Urothelium cell line (cell line): Measurements from ENCODE around the gene KCNK18.
A peak's percentile ranks its signal among the peaks of the same experiment; 100 is the strongest.

Experiments
- DNase-seq: peaks from one replicate; pipeline ENCODE4 v3.0.0; 2011; ENCODE audit warnings: low spot score, mixed read lengths
- FAIRE-seq: peaks from 2 replicates; lab custom pipeline; 2011; peaks lifted over from hg19 to GRCh38; lab: Jason Lieb, UNC

The KCNK18 gene

DNA sequence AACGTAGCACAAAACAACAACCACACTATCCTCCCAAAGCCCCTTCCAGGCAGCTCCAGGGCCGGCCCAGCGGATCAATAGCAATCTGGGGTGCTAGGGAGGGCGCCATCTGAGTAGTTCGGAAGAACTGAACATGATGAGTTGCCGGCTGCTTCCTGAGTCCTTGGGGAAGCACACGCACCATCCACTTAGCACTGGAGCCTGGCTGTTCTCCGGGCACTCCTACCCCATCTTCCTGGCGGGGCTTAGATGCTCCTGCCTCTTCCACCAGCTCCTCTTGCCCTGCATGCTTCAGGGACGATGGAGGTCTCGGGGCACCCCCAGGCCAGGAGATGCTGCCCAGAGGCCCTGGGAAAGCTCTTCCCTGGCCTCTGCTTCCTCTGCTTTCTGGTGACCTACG, at the start of gene KCNK18:
KCNK18 (plus strand) TSS at position 301 of the 400 bp plus-strand sequence; CDS start at position 301, 0 bp downstream.
- no peak for DNase-seq
- no peak for FAIRE-seq

DNA sequence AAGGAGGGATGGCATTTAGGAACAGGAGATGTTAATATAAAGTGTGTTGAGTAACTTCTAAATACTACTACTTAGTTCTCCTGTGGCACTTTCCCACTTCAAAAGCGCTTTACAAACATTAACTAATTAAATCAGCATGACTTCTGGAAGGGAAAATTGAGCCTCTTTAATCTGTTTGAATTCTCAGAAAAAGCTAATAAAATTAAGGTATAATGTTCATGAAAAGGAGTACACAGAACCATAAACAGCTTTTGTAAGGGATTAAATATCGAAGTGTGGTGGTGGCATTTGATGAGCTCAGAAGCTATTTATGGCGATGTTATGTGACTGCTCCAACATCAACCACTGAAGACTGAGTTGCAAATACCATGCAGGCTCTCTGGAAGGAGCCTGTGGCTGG, 49.0 kb upstream of the KCNK18 start:
- FAIRE-seq (no peak), DNase-seq (no peak)

DNA sequence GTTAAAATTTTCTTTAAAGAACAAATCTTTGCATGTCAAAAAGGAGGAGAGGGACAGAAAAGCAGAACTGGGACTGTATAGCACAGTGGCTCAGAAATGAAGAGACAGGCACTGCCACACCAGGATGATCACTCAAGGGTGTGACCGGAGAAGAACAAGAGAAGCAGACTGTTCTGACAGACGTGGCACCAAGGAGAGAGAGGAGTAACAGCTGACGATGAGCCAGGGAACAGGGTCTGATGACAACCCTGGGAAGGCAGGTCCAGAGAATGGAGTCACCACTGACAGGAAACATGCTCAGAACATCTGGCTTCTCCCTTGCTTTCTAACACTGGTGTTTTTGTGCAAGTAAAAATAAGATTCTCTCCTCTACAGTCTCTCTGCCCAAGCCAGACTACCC, 44.6 kb upstream of the KCNK18 start:
- DNase-seq (no peak), FAIRE-seq (no peak)

DNA sequence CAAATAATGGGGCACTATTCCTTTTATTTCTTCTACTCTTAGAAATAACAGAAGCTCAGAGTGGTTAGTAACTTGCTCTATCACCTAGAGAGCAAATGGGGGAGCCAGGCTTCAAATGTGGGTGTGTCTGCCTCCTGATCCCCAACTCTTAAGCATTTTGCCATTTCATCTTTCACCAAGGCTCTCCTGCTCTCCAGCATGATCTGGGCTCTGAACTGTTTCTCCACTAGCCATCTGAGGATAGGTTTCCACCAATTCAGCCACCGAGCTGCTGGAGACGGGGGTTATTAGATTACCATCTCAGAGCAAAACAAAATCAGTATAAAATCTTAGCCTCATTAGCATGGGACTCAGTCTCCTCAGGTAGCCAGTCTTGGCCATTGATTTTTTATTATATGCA, 39.0 kb upstream of the KCNK18 start:
- FAIRE-seq (no peak), DNase-seq (no peak)

DNA sequence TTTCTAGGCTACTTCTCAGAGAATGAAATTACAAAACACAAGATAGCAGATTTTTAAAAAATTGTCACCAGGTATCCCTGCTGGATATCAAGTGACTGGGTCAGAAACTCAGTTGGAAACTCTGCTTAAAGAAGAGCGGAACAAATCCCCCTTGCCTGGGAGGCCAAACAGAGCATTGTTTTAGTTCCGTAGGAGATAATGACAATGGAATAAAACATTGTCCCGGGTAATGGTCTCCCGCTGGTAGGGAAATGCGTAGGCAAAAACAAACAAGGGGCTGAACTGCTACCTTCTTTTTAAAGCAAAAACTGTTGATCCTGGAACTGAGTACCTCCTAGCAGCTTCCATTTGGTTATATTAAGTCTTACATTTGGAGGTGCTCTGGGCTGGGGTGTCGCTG, 37.9 kb upstream of the KCNK18 start:
- FAIRE-seq (no peak), DNase-seq (no peak)

DNA sequence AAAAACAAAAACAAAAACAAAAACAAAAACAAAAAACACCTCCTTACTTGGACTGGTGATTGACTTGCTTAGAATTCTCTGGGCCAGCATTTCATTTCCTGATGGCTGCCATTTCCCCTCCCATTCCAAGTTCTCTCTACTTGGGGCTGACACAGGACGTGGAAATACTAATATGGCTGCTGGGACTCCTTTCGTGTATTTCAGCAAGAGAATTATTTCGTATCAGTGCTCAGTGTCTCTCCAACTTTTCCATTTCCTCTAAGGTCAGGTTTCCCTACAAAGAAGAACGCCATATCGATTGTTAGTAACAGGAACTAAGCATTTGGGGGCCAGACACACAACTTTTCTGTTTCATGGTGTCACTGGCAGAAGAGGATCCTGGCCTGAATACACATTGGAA, 36.7 kb upstream of the KCNK18 start:
- no peak for DNase-seq
- no peak for FAIRE-seq

DNA sequence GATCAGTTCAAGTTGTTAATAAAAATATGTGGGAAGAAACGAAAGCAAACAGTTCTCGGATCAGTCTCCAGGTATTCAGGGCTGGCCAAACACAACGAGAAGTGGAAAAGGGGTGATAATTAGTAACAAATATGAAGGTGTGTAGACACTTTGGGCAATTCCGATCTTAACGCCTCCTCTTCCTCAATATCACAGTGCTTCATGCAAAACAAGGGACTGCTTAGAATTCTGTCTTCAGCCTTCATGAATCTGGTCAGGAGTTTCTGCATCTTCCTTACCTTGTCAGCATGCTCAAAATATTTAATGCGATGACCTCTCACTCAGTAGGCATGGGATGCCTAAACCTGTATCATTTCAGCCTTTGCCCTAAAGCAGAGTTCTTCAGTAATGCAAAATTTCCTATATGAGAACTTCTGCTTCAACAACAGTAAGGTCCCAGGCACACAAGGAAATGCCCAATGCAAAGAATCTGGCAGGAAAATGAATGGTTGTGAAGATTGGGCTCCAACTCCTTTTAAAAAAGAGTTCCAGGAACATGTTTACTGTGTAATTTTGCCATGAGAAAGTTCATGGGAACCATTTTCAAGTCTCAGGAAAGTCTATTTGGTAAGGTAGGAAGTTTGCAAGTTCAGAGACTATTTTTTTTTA, 35.8 kb upstream of the KCNK18 start:
- FAIRE-seq (no peak), DNase-seq (no peak)

DNA sequence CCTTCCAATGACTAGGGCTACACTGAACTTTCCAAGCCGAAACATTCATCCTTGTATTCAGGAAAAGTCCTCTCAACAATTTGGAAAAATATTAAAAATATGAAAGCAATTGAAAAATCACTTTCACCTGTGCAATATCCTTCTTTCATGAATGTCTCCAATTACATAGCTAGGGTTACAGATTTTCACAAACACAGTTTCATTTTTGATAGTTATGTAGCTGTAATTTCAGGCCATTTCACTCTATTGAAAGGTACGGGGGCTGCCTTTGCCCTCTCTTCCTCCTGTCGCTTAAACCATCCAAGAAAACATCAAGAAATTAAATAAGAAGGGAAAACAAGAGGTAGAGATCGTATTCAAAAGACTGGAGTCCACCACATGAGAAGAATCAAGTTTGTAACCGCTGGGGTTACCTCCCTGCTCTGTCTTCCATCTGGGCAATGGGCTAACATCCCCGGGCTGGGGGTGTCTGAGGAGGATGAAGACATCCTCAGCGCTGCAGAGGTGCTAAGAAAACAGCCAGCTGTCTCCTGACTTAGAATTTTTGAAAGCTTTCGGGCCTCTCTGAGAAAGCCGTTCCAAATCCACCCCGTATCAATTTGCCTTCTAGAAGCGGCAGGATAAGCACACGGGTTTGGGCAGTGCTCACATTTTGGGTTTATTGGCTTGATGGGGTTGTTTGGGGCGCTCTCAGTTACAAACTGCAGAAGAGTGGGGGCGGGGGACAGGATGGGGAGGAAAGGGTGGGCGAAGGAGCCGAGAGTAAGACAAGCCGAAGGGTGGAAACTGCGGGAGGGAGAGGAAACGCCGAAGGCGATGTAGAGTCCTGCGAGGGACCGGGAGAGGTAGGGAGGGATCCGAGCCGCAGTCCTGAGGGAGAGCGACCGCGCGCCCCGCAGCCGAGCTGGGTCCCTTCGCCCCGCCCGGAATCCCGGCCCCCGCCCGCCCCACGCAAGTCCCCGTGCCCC, 34.9 kb upstream of the KCNK18 start:
- DNase-seq = no peak
- no peak for FAIRE-seq

DNA sequence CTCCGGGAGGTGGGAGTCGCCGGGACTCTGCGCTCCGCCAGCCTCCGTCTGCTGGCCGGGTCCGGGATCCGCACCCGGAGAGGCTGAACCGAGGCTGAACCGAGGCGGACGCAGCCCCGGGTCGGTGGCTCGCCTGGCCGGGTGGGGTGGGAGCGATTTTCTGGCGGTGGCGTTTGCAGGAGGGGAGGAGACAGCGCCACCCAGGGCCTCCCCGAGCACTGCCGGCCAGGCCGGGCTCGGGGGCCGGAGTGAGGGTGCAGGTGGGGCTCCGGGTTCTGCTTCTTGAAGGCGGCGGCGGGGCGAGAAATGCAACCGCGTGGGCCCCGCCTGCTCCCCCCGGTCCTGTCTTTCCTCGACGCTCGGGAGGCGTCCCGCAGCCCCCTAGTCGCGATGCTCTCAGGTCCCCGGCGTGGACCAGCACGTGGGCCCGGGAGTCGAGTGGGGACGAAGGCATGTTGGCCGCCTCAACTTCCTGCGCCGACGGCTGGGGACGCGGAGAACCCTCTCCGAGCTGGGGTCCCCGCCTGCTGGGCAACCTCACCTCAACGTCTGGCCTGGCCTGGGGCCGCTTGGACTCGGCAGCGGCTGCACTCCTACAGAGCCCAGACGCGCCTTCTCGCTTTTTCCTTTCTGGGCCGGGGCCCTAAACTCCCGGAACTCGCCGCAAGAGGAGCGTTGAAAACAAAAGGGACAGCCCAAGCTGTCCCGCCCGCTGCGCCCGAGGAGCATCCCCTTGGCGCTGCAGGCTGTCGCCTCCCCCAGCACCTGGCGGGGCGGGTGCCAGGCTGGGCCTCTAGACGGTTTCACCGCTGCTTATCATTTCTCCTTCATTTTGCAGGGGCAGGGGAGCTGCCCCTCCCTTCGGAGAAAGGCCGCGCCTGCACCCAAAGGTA, 34.0 kb upstream of the KCNK18 start:
- peak; percentile 64 for DNase-seq
- no peak for FAIRE-seq

DNA sequence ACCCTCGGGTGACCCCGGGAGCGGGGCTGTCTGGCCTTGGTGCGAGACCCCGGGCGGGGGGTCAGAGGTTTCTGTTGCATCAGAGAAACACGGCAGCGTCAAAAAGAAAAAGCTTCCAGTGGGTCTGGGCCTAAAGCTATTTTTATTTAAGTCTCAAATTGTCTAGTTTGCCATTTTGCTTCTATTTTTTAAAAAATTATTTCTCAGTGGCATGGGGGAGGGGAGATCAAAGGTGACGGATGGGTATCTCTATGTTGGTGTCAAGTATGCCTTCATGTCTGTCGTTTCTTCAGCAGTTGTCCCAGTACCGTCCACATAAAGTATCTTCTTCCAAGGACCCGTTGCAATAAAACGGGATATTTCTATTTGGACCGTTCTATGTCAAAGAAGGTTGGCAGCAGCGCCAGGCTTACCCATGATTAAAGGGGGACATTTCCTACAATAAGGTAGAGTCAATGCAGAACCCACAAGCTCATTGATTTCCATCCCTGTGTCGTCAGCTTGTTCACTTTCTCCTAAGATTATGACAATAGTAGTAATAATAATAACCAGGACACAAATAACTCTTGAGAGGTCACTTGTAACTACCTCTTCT, 33.2 kb upstream of the KCNK18 start:
- no peak for FAIRE-seq
- DNase-seq = no peak

DNA sequence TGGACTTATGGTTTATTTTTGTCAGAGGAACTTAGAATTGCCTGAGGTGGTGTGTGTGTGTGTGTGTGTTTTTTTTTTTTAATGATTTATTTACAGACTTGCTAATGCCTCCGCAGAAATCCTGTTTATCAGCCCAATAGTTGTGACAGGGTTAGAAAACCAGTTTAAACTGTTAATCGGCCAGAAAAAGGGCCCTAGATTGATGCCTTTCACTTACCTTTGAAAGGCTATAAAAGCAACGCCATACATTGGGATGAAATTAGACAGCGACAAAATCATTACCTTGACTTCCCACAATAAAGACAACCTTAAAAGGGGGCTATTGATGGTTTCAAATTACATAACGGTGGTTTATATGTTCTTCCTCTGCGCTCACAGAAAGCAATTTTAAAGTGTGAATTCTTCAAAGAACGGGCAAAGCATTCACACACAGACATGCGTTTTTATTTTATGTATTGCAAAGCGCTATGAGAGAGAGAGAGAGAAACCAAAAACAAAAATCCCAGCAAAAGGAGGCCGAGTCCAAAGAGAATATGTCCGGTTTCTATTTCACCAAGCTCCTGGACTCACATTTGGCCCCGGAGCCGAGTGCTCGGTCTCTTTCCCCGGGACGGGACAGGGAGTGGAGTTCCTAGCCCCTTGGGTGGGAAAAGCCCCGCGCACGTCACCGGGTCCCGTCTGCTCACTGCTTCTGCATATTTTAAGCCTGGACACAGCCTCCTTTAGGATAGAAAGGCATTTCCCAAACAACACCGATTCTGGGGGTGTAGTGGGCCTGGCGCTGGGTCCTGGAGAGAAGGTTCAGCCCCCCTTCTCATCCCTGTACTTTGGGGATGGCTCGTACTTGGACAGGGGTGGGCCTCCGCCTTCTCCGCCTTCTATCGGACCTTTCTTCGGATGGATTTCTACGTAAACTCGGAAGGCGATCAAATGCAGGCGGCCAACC, 32.4 kb upstream of the KCNK18 start:
- no peak for FAIRE-seq
- no peak for DNase-seq

DNA sequence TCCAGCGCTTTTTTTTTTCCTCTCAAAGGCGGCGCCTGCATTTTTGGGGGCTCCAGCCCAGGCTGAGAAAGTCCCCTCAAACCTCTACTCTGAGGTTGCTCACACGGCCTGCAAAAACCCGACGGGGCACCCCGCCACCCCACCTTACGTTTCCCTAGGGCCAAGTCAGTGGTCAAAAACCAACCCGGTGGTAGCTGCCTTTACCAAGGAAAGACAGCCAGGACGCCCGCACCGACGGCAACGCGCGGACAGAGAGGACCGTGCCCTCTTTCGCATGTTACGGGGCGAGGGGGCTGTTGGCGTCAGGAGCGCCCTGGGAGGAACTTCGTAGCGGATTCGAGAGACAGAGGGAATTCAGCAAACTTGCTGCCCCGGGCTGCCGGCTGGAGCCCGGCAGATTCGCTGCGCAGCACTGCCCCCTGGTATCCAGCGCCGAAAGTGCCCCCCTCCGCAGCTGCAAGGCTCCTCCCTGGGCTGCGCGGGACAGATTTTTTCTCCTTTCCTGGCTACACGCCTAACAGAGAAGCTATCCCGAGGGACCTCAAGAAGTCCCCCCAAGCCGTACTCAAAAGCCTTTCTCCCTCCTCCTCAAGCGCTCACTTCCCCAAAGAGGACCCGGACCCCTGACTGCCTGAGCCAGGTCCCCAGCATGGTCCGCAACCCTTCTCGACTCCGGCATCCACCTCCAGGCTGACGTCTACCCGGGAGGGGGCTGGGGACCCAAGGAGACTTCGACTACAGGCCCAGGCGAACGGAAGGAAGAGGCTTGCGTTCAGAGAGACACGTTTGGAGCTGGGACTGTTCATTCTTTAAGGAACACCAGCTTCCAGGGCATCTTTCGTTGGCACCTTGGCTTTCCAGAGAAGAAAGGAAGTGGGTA, 31.5 kb upstream of the KCNK18 start:
- FAIRE-seq (no peak), DNase-seq (peak; percentile 88)

DNA sequence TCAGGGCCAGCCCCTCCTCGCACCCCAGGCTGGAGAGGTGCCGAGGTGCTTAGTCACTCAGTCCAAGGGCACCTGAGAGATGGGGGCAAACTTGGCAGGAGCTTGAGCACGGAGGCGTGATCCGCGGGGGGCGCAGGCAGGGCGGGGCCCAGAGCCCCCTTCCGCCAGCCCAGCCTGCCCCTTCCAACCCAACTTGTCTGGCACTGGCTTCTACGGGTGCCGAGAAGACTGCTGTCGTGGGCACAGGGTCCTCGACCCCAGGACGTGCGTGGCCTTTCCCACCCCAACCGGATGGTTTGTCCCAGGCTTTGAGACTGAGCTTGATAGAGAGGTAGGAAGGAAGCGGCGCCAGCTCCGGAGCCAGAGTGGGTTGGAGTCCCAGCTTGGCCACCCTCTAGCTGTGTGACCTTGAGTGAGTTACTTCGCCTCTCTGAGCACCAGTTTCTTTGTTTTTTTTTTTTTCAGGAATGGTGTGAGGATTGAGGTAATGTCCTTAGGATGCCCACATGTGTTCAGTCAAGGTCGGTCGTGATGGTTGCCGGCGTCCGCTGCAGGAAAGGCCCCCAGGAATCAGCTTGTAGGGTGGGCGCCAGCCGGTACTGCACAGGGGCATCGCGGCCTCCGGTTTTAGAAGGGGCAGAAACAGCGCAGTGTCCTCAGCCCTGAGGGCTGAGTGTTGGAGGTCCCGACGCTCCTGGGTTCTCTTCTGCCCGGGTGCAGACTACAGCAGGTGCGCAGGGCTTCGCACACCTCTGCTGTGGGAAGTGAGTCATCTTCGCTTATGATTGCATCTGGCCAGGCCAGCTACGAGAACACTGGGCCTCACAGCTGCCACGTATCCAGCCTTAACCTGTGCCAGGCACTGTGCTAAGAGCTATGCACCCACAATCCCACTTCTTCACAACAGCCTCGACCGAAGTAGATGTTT, 30.6 kb upstream of the KCNK18 start:
- DNase-seq (no peak), FAIRE-seq (peak; percentile 50)

DNA sequence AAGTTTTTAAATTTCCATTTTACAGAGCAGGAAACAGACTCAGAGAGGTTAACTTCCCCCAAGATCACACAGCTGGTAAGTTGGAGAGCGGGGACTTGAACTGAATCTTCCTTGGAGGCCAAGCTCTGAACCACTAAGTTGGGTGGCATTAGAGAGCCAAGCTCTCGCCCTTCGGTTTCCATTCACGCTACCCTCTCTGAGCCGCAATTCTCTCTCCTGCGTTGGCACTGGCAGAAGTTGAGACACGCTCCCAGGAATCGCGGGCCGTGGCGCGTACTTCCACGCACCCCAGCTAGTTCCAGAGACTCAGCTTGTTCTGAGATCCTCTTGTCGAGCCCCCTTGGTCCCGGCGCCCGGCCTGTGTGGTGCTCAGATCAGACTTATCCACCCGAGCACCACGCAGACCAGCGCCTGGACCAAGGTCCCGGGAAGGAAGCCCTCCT, 29.9 kb upstream of the KCNK18 start:
- DNase-seq = no peak
- no peak for FAIRE-seq

DNA sequence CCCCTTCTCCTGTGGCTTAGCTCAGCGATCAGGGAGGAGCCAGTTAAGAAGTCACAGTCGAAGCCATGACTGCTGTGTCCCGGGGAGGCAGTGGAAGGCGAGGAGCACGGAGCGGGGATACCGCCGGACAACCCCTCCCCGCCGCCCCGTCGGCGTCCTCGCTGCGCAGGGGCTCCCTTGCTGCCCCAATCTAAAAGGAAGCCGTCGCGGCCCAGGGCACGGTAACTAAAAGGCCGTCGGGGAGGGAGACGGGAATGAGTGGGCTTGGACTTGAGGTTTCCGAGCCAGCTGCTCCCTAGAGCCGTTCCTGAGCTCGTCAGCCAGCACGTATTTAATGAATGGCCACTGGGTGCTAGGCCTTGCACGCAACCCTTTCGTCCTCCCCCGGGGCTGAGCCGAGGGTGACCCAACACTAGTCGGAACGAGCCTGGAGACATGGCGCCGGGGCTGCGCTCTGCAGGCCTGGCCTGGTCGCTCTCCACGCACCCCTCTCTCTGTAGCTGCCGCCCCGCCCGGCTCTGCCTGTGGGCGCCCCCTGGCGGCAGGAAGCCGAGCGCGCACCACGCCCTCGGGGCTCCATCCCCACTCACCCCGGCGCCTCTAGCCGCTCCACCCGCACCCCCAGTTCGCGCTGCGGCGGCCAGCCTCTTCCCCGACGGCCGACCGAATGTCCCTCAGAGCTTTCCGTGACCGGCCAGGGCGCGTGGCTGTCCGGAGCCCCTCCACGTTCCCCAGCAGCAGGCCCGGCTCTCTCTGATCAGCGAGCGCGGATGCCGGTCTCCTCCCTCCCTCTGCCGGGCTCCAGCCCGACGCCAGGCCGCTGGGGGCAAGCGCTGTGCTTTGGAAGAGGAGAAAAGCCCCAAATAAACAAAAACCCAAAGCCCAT, 29.3 kb upstream of the KCNK18 start:
- no peak for FAIRE-seq
- DNase-seq = peak; percentile 85

DNA sequence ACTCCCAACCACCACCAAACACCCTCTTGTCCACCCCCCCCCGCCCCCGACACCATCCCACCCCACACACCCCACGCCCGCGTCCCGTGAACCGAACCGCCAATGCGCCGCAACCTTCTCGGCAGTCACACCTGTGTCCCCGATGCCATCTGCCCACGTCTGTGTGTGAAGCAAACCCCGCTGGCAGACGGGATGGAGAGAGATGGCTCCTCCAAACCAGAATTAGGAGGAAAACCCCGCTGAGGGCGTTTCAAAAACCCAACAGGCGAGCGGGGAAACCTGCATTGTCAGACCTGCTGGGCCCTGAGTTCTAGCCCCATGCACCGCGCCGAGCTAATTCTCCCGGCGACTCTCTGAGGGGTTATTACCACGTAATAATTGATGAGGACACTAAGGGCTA, 28.6 kb upstream of the KCNK18 start:
- FAIRE-seq (peak; percentile 42), DNase-seq (no peak)

DNA sequence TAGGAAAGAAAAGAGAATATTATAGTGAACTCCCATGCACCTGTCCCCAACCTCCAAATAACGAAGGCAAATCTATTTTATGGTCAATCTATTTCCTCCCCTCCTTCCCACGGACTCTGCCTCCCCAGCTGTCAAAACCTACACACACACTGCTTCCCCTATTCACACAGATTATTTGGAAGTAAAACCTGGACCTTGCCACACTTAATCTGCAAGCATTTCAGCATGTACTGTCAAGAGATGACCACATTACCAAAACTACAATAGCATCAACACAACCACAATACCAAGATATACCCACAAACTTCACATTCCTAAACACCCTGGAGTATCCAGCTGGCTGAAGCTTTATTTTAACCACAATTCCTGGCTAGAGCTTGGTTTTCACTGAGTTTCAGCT, 27.8 kb upstream of the KCNK18 start:
- no peak for DNase-seq
- no peak for FAIRE-seq
